ENCODE measurements around the gene AADAT. TPM values are rescaled to one million over a fixed set of nuclear protein-coding genes. Genes with fewer than 3 reads are reported as not detected.
A peak's percentile ranks its signal among the peaks of the same experiment; 100 is the strongest.

AADAT gene
- total and polyA plus RNA-seq, 9 of the 15 experiments (the other 6 are each of a cell fraction or from before 2014, with no cell fraction given), result 0.06 to 0.07 TPM; not detected in 7

DNA sequence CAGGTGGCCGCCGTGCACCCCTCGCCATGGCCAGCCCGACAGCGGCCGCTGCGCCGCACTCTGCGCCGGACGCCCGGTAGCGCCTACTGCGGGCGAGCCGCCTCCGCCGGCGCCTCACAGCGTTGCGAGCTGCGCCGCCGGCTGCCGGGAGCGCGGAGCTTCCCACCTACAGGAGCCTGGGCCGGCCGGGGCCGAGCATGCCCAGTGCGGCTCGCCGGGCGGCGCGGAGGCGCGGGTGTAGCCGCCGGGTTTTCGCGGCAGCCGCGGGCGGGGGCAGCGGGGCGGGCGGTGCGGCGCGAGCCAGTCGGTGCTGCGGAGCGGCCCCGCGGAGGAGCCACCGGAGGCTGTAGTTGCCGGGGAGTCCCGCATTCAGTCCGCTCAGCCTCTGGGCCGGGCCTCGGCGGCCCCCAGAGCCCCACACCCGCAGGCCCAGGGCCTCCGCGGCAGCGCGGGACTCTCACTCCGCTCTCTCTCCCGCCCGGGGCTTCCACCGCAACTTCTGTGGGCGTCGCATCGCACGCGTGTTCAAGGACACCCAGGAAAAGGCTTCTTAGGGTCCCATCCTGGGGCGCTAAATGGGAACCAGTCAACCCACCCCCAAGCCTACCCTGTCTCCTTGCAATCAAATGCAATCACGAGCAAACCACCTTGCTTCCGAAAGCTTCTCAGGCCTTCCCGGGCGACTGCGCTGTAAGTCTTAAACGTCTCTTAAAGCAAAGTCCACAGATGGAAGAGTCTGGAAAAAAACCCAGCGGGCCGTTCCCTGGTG, 63.3 kb downstream of the AADAT start, which contains the start of gene MFAP3L (continued):
- TF ChIP-seq, protein P1, sequence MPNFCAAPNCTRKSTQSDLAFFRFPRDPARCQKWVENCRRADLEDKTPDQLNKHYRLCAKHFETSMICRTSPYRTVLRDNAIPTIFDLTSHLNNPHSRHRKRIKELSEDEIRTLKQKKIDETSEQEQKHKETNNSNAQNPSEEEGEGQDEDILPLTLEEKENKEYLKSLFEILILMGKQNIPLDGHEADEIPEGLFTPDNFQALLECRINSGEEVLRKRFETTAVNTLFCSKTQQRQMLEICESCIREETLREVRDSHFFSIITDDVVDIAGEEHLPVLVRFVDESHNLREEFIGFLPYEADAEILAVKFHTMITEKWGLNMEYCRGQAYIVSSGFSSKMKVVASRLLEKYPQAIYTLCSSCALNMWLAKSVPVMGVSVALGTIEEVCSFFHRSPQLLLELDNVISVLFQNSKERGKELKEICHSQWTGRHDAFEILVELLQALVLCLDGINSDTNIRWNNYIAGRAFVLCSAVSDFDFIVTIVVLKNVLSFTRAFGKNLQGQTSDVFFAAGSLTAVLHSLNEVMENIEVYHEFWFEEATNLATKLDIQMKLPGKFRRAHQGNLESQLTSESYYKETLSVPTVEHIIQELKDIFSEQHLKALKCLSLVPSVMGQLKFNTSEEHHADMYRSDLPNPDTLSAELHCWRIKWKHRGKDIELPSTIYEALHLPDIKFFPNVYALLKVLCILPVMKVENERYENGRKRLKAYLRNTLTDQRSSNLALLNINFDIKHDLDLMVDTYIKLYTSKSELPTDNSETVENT (CRISPR knock-in tag; IDR thresholded peaks at IDR 0.05), result peak; percentile 89
- 0 out of 2 replicates have a peak, but pooled peaks have one; percentile 38 for TF ChIP-seq HNRNPL (IDR thresholded peaks at IDR 0.05; ENCODE audit: low read depth, low read length)
- TF ChIP-seq, protein P2, sequence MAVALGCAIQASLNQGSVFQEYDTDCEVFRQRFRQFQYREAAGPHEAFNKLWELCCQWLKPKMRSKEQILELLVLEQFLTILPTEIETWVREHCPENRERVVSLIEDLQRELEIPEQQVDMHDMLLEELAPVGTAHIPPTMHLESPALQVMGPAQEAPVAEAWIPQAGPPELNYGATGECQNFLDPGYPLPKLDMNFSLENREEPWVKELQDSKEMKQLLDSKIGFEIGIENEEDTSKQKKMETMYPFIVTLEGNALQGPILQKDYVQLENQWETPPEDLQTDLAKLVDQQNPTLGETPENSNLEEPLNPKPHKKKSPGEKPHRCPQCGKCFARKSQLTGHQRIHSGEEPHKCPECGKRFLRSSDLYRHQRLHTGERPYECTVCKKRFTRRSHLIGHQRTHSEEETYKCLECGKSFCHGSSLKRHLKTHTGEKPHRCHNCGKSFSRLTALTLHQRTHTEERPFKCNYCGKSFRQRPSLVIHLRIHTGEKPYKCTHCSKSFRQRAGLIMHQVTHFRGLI (CRISPR knock-in tag; IDR thresholded peaks at IDR 0.05), result no peak
- no peak for TF ChIP-seq ZNF212 (CRISPR knock-in tag; IDR thresholded peaks at IDR 0.05)
- TF ChIP-seq, protein P3, sequence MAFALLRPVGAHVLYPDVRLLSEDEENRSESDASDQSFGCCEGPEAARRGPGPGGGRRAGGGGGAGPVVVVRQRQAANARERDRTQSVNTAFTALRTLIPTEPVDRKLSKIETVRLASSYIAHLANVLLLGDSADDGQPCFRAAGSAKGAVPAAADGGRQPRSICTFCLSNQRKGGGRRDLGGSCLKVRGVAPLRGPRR (CRISPR knock-in tag; IDR thresholded peaks at IDR 0.05), result no peak
- TF ChIP-seq, protein P4, sequence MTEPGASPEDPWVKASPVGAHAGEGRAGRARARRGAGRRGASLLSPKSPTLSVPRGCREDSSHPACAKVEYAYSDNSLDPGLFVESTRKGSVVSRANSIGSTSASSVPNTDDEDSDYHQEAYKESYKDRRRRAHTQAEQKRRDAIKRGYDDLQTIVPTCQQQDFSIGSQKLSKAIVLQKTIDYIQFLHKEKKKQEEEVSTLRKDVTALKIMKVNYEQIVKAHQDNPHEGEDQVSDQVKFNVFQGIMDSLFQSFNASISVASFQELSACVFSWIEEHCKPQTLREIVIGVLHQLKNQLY (CRISPR knock-in tag; conservative IDR thresholded peaks at IDR 0.05), result no peak
- TF ChIP-seq EP400 (IDR thresholded peaks at IDR 0.05), result peak; percentile 35; the same call in 1 of the 2 replicates
- TF ChIP-seq EWSR1 (IDR thresholded peaks at IDR 0.05; ENCODE audit: borderline replicate concordance, low read depth, partially characterized antibody), result no peak
- TF ChIP-seq NONO (IDR thresholded peaks at IDR 0.05; ENCODE audit: low read depth in 2 of 2, low read length in 1 of 2), result peak in 1 of 2 experiments; percentile 73; a peak in 1 of 4 replicates
- TF ChIP-seq RB1 (IDR thresholded peaks at IDR 0.05; ENCODE audit: low read depth), result peak; percentile 76
- TF ChIP-seq ZNF274 (IDR thresholded peaks at IDR 0.05; ENCODE audit: borderline replicate concordance, low read depth, low read length), result no peak
- TF ChIP-seq RBBP5 (IDR thresholded peaks at IDR 0.05; ENCODE audit: borderline replicate concordance, insufficient read depth, low read length, poor library complexity, severe bottlenecking), result no peak
- TF ChIP-seq, protein P5, sequence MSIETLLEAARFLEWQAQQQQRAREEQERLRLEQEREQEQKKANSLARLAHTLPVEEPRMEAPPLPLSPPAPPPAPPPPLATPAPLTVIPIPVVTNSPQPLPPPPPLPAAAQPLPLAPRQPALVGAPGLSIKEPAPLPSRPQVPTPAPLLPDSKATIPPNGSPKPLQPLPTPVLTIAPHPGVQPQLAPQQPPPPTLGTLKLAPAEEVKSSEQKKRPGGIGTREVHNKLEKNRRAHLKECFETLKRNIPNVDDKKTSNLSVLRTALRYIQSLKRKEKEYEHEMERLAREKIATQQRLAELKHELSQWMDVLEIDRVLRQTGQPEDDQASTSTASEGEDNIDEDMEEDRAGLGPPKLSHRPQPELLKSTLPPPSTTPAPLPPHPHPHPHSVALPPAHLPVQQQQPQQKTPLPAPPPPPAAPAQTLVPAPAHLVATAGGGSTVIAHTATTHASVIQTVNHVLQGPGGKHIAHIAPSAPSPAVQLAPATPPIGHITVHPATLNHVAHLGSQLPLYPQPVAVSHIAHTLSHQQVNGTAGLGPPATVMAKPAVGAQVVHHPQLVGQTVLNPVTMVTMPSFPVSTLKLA (conservative IDR thresholded peaks at IDR 0.05), result no peak
- TF ChIP-seq, protein P6, sequence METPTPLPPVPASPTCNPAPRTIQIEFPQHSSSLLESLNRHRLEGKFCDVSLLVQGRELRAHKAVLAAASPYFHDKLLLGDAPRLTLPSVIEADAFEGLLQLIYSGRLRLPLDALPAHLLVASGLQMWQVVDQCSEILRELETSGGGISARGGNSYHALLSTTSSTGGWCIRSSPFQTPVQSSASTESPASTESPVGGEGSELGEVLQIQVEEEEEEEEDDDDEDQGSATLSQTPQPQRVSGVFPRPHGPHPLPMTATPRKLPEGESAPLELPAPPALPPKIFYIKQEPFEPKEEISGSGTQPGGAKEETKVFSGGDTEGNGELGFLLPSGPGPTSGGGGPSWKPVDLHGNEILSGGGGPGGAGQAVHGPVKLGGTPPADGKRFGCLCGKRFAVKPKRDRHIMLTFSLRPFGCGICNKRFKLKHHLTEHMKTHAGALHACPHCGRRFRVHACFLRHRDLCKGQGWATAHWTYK (CRISPR knock-in tag; IDR thresholded peaks at IDR 0.05), result 0 out of 2 replicates have a peak, but pooled peaks have one; percentile 18
- TF ChIP-seq, protein P7, sequence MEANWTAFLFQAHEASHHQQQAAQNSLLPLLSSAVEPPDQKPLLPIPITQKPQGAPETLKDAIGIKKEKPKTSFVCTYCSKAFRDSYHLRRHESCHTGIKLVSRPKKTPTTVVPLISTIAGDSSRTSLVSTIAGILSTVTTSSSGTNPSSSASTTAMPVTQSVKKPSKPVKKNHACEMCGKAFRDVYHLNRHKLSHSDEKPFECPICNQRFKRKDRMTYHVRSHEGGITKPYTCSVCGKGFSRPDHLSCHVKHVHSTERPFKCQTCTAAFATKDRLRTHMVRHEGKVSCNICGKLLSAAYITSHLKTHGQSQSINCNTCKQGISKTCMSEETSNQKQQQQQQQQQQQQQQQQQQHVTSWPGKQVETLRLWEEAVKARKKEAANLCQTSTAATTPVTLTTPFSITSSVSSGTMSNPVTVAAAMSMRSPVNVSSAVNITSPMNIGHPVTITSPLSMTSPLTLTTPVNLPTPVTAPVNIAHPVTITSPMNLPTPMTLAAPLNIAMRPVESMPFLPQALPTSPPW (CRISPR knock-in tag; IDR thresholded peaks at IDR 0.05), result peak; percentile 91
- TF ChIP-seq MAFF (IDR thresholded peaks at IDR 0.05; ENCODE audit: low read length), result no peak

Data from K562 (cell line).